IPS DF 6.9 (cell line): ENCODE measurements around the gene FLVCR1.

ENCODE experiments used
- DNase-seq: peaks from one replicate; pipeline ENCODE4 v3.0.0-alpha.2; 2013; ENCODE audit warnings: low read depth, low spot score
- H3K27ac ChIP-seq: one replicate; pipeline ENCODE4 v1.5.1; 2013; ENCODE audit warnings: low read length, control low read depth
- H3K27me3 ChIP-seq: 2 replicates; pipeline ENCODE4 v1.6.1; 2013; ENCODE audit warnings: mild to moderate bottlenecking, low read length; ENCODE audit not compliant: control insufficient read depth, insufficient read depth
- H3K36me3 ChIP-seq: 2 replicates; pipeline ENCODE4 v1.6.1; 2013; ENCODE audit warnings: low read length; ENCODE audit not compliant: control insufficient read depth, insufficient read depth
- H3K4me1 ChIP-seq: 2 replicates; pipeline ENCODE4 v1.6.1; 2013; ENCODE audit warnings: low read length; ENCODE audit not compliant: control insufficient read depth, insufficient read depth
- H3K4me3 ChIP-seq: 2 replicates; pipeline ENCODE4 v1.5.1; 2013; ENCODE audit warnings: mild to moderate bottlenecking, low read length
- H3K9me3 ChIP-seq: 2 replicates; pipeline ENCODE4 v1.6.1; 2013; ENCODE audit warnings: low read length, inconsistent platforms; ENCODE audit not compliant: control insufficient read depth, insufficient read depth
- WGBS: extraction: QIAGEN DNeasy Blood & Tissue Kit; methylation state at CpG from one replicate; pipeline ENCODE4 v1.1.7; 2013; ENCODE audit warnings: mixed read lengths, missing lambda C conversion rate; ENCODE audit not compliant: insufficient read length, insufficient coverage; 5-methylcytosine and 5-hydroxymethylcytosine counted together

Gene FLVCR1

GRCh38 chr1:212928323-212929291 is 70.5 kb downstream of the FLVCR1 start:
- WGBS = no CpG with 5 or more reads among the region's 10 CpGs
- Histone ChIP-seq H3K27ac (peak overlapping the region; percentile 3), H3K4me1 (peaks cover 6% of the 10 kb centered on the region; the same call in 1 of the 2 replicates), H3K27me3 (no peaks in the 10 kb centered on the region), H3K4me3 (no peak overlapping the region), H3K36me3 (no peaks in the 10 kb centered on the region), H3K9me3 (no peaks in the 10 kb centered on the region)
- no peak for DNase-seq

GRCh38 chr1:212930986-212931678 is 73.1 kb downstream of the FLVCR1 start:
- no peak overlapping the region for H3K27ac ChIP-seq
- no peak for DNase-seq
- WGBS = no CpG with 5 or more reads among the region's 10 CpGs
- H3K27me3 ChIP-seq = no peaks in the 10 kb centered on the region
- H3K9me3 ChIP-seq = no peaks in the 10 kb centered on the region
- H3K4me1 ChIP-seq = peaks cover 10% of the 10 kb centered on the region; the same call in 1 of the 2 replicates
- no peak overlapping the region for H3K4me3 ChIP-seq
- H3K36me3 ChIP-seq = no peaks in the 10 kb centered on the region

GRCh38 chr1:212933815-212934471 is 75.9 kb downstream of the FLVCR1 start:
- H3K36me3 ChIP-seq = no peaks in the 10 kb centered on the region
- WGBS = no CpG with 5 or more reads among the region's 1 CpG
- DNase-seq = no peak
- H3K9me3 ChIP-seq = no peaks in the 10 kb centered on the region
- H3K4me1 ChIP-seq = peaks cover 4% of the 10 kb centered on the region; the same call in 1 of the 2 replicates
- no peaks in the 10 kb centered on the region for H3K27me3 ChIP-seq
- no peak overlapping the region for H3K27ac ChIP-seq
- H3K4me3 ChIP-seq = no peak overlapping the region

GRCh38 chr1:212935387-212935981 is 77.4 kb downstream of the FLVCR1 start:
- Histone ChIP-seq H3K4me3 (no peak overlapping the region), H3K27me3 (no peaks in the 10 kb centered on the region), H3K27ac (no peak overlapping the region), H3K4me1 (peaks cover 4% of the 10 kb centered on the region; the same call in 1 of the 2 replicates), H3K36me3 (no peaks in the 10 kb centered on the region), H3K9me3 (no peaks in the 10 kb centered on the region)
- no peak for DNase-seq
- WGBS = no CpG with 5 or more reads among the region's 7 CpGs

GRCh38 chr1:212937034-212937433 is 79.0 kb downstream of the FLVCR1 start:
- no peaks in the 10 kb centered on the region for H3K9me3 ChIP-seq
- no peaks in the 10 kb centered on the region for H3K27me3 ChIP-seq
- no CpG with 5 or more reads among the region's 3 CpGs for WGBS
- peaks cover 4% of the 10 kb centered on the region; the same call in 1 of the 2 replicates for H3K4me1 ChIP-seq
- no peak overlapping the region for H3K4me3 ChIP-seq
- no peaks in the 10 kb centered on the region for H3K36me3 ChIP-seq
- DNase-seq = no peak
- no peak overlapping the region for H3K27ac ChIP-seq

- Histone ChIP-seq H3K27me3 (no peaks in the 10 kb centered on the region), H3K36me3 (no peaks in the 10 kb centered on the region), H3K9me3 (no peaks in the 10 kb centered on the region), H3K4me1 (peaks cover 3% of the 10 kb centered on the region; the same call in 1 of the 2 replicates), H3K4me3 (no peak overlapping the region), H3K27ac (no peak overlapping the region)
- WGBS = no CpG with 5 or more reads among the region's 6 CpGs
- no peak for DNase-seq
Measured at GRCh38 chr1:212938846-212939245, 80.8 kb downstream of the FLVCR1 start.

GRCh38 chr1:212941452-212941851 is 83.4 kb downstream of the FLVCR1 start:
- H3K4me3 ChIP-seq = no peak overlapping the region
- H3K4me1 ChIP-seq = 0 out of 2 replicates have a peak, but pooled peaks cover 2% of the 10 kb centered on the region
- no CpG with 5 or more reads among the region's 1 CpG for WGBS
- no peak overlapping the region for H3K27ac ChIP-seq
- no peaks in the 10 kb centered on the region for H3K27me3 ChIP-seq
- no peak for DNase-seq
- H3K9me3 ChIP-seq = no peaks in the 10 kb centered on the region
- no peaks in the 10 kb centered on the region for H3K36me3 ChIP-seq

GRCh38 chr1:212942679-212943392 is 84.8 kb downstream of the FLVCR1 start:
- Histone ChIP-seq H3K27ac (no peak overlapping the region), H3K36me3 (no peaks in the 10 kb centered on the region), H3K4me3 (no peak overlapping the region), H3K9me3 (no peaks in the 10 kb centered on the region), H3K4me1 (0 out of 2 replicates have a peak, but pooled peaks cover 2% of the 10 kb centered on the region), H3K27me3 (no peaks in the 10 kb centered on the region)
- no peak for DNase-seq
- no CpG with 5 or more reads among the region's 6 CpGs for WGBS

- H3K27ac ChIP-seq = no peak overlapping the region
- no peak for DNase-seq
- H3K27me3 ChIP-seq = no peaks in the 10 kb centered on the region
- no peaks in the 10 kb centered on the region for H3K36me3 ChIP-seq
- 0 out of 2 replicates have a peak, but pooled peaks cover 2% of the 10 kb centered on the region for H3K4me1 ChIP-seq
- H3K4me3 ChIP-seq = no peak overlapping the region
- no peaks in the 10 kb centered on the region for H3K9me3 ChIP-seq
- WGBS = no CpG with 5 or more reads among the region's 4 CpGs
Measured at GRCh38 chr1:212943393-212943710, 85.3 kb downstream of the FLVCR1 start.
